ENCODE measurements around the gene PRKCH. TPM values are rescaled to one million over a fixed set of nuclear protein-coding genes. Genes with fewer than 3 reads are reported as not detected.

PRKCH gene
- total and polyA plus RNA-seq, 9 of the 15 experiments (the other 6 are each of a cell fraction or from before 2014, with no cell fraction given) = 0.61 to 4.4 (median 4.0) TPM

GRCh38 chr14:61568572-61569011, 247.2 kb downstream of the PRKCH start (continued):
- TF ChIP-seq ZNF280B (CRISPR knock-in tag; IDR thresholded peaks at IDR 0.05) = no peak
- no peak for TF ChIP-seq RAD51 (IDR thresholded peaks at IDR 0.05; ENCODE audit: borderline replicate concordance, low read depth)
- TF ChIP-seq ZNF3 (CRISPR knock-in tag; IDR thresholded peaks at IDR 0.05) = no peak
- TF ChIP-seq HIVEP1 (CRISPR knock-in tag; IDR thresholded peaks at IDR 0.05) = no peak
- TF ChIP-seq CBFA2T3 (IDR thresholded peaks at IDR 0.05) = no peak
- no peak for TF ChIP-seq PHF20 (IDR thresholded peaks at IDR 0.05; ENCODE audit: partially characterized antibody)
- no peak for TF ChIP-seq ZNF184 (CRISPR knock-in tag; IDR thresholded peaks at IDR 0.05)

DNA sequence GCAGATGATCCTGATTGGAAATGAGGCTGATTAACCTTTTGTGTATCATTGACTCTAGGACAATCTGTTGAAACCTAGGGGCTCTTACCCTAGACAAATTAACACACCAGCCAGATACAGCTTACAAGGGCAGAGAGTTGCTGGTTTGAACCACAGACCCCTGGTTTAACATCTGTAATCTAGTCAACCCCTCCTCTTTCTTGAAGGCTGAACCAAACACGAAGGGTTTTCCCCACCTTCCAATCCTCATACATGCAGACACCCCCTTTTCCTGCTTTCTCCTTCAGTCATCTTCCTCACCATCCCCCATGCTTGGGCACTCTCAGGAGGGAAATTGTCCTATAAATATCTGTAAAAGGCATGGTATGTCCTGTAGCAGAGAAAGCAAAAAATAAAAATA, 247.9 kb downstream of the PRKCH start:
- Histone ChIP-seq H3K9ac (ENCODE audit: insufficient read depth in 1 of 2, low read depth in 2 of 2, low read length in 2 of 2) (no peak overlapping the region), H3K9me1 (ENCODE audit: control insufficient read depth, insufficient read depth, low read length) (no peaks in the 10 kb centered on the region), H3K9me3 (replicated peaks; ENCODE audit: control insufficient read depth, insufficient read depth, low read depth, low read length) (no peaks in the 10 kb centered on the region), H4K20me1 (replicated peaks; ENCODE audit: control insufficient read depth, insufficient read depth, low read length) (no peaks in the 10 kb centered on the region), H3K36me3 (ENCODE audit: control insufficient read depth, insufficient read depth, low read length) (no peaks in the 10 kb centered on the region), H3K79me2 (ENCODE audit: control insufficient read depth, insufficient read depth, low read length) (no peaks in the 10 kb centered on the region), H3K4me1 (replicated peaks in 1 of 2; ENCODE audit: control insufficient read depth in 2 of 2, insufficient read depth in 2 of 2, low read length in 2 of 2) (peaks cover 8 to 11% of the 10 kb centered on the region in 2 experiments), H3K4me2 (ENCODE audit: insufficient read depth, low read length) (no peak overlapping the region), H2AFZ (ENCODE audit: low read depth, low read length) (no peak overlapping the region), H3K27me3 (ENCODE audit: control insufficient read depth in 2 of 2, insufficient read depth in 2 of 2, low read length in 2 of 2) (peaks cover 0 to 2% of the 10 kb centered on the region in 2 experiments; a peak in 1 of 5 replicates), H3K4me3 (no peak overlapping the region), H3K27ac (ENCODE audit: extremely low read depth, low read depth, low read length) (no peak overlapping the region)
- BruUV-seq (replicated peaks) = no TSS peak
- ChIA-PET CTCF (ENCODE audit: low intra/inter-chr PET ratio) (no interaction called here), POLR2A (interaction anchor here (1.4 to 1.7 kb wide), 2 partner anchors 11 to 12 kb away, joined by 3 to 5 read pairs; no protein-coding TSS in a partner anchor)
- in situ Hi-C loops (cut with MboI) (no loop called here), intact Hi-C loops (cut with micrococcal nuclease) (no loop called here)
- WGBS (ENCODE audit: insufficient coverage, low coverage, missing lambda C conversion rate) = 17% methylated on average over 1 of the region's 1 CpG
- TF ChIP-seq ZNF165 (CRISPR knock-in tag; IDR thresholded peaks at IDR 0.05; ENCODE audit: borderline replicate concordance) = no peak
- TF ChIP-seq ZNF184 (CRISPR knock-in tag; IDR thresholded peaks at IDR 0.05) = no peak
- TF ChIP-seq, protein P1, sequence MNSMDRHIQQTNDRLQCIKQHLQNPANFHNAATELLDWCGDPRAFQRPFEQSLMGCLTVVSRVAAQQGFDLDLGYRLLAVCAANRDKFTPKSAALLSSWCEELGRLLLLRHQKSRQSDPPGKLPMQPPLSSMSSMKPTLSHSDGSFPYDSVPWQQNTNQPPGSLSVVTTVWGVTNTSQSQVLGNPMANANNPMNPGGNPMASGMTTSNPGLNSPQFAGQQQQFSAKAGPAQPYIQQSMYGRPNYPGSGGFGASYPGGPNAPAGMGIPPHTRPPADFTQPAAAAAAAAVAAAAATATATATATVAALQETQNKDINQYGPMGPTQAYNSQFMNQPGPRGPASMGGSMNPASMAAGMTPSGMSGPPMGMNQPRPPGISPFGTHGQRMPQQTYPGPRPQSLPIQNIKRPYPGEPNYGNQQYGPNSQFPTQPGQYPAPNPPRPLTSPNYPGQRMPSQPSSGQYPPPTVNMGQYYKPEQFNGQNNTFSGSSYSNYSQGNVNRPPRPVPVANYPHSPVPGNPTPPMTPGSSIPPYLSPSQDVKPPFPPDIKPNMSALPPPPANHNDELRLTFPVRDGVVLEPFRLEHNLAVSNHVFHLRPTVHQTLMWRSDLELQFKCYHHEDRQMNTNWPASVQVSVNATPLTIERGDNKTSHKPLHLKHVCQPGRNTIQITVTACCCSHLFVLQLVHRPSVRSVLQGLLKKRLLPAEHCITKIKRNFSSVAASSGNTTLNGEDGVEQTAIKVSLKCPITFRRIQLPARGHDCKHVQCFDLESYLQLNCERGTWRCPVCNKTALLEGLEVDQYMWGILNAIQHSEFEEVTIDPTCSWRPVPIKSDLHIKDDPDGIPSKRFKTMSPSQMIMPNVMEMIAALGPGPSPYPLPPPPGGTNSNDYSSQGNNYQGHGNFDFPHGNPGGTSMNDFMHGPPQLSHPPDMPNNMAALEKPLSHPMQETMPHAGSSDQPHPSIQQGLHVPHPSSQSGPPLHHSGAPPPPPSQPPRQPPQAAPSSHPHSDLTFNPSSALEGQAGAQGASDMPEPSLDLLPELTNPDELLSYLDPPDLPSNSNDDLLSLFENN (IDR thresholded peaks at IDR 0.05; ENCODE audit: low read depth in 2 of 2, low read length in 2 of 2) = no peak
- no peak for TF ChIP-seq ARID2 (IDR thresholded peaks at IDR 0.05)
- no peak for TF ChIP-seq MEIS2 (IDR thresholded peaks at IDR 0.05; ENCODE audit: partially characterized antibody)
- no peak for TF ChIP-seq SRSF3 (IDR thresholded peaks at IDR 0.05; ENCODE audit: insufficient read depth, low read length)
- TF ChIP-seq HLTF (IDR thresholded peaks at IDR 0.05) = no peak
- FAIRE-seq (no peak), DNase-seq (ENCODE audit: extremely low read depth in 1 of 4, low spot score in 3 of 4) (no peak), ATAC-seq (no peak)
